Kidney (tissue), 14 donors: Measurements from ENCODE around the gene NAP1L4. TPM values are rescaled to one million over a fixed set of nuclear protein-coding genes. Genes with fewer than 3 reads are reported as not detected.

Source experiments
- DNase-seq, 5 donors: peaks; one replicate each; pipeline ENCODE4 v3.0.0-alpha.2; 2013 to 2020
- FAIRE-seq: peaks from 2 replicates; lab custom pipeline; 2012; peaks lifted over from hg19 to GRCh38; lab: Jason Lieb, UNC
- H3K27ac ChIP-seq, 2 donors: one replicate each; pipeline ENCODE4 v1.7.0; 2013; ENCODE audit warnings: low read depth in 2 of 2, low read length in 2 of 2, inconsistent platforms in 1 of 2
- H3K27me3 ChIP-seq: one replicate; pipeline ENCODE4 v1.7.1; 2013; ENCODE audit warnings: low read length, inconsistent platforms; ENCODE audit not compliant: control insufficient read depth, insufficient read depth
- H3K36me3 ChIP-seq, 3 donors: one replicate each; pipeline versions ENCODE4 v1.7.0 to v1.7.1; 2013; ENCODE audit warnings: low read length in 3 of 3, control low read depth in 1 of 3, inconsistent platforms in 1 of 3; ENCODE audit not compliant: insufficient read depth in 3 of 3, control insufficient read depth in 2 of 3
- H3K4me1 ChIP-seq, 3 donors: one replicate each; pipeline versions ENCODE4 v1.7.0 to v1.7.1; 2013; ENCODE audit warnings: low read length in 3 of 3, inconsistent platforms in 1 of 3, low read depth in 1 of 3; ENCODE audit not compliant: control insufficient read depth in 2 of 3, insufficient read depth in 2 of 3
- H3K4me3 ChIP-seq, 3 donors: one replicate each; pipeline versions ENCODE4 v1.7.0 to v1.8.1; 2013; ENCODE audit warnings: low read length in 3 of 3, control low read depth in 1 of 3, inconsistent platforms in 1 of 3
- H3K9ac ChIP-seq, 3 donors: one replicate each; pipeline versions ENCODE4 v1.7.0 to v1.7.1; 2013; ENCODE audit warnings: low read length in 3 of 3, control low read depth in 1 of 3, inconsistent platforms in 1 of 3
- H3K9me3 ChIP-seq, 3 donors: one replicate each; pipeline versions ENCODE4 v1.7.0 to v1.7.1; 2013; ENCODE audit warnings: low read length in 3 of 3, control low read depth in 1 of 3, inconsistent platforms in 1 of 3; ENCODE audit not compliant: control insufficient read depth in 2 of 3, insufficient read depth in 1 of 3
- intact Hi-C: fragments of 100-400 bp; cut with DNase I; formaldehyde crosslinking; loops from one replicate; pipeline ENCODE4 v1.11.1; 2022
- polyA plus RNA-seq: library from polyadenylated mRNA; stranded (reverse); fragments of 350-450 nt; fragmentation: Illumina TruSeq; extraction: RNeasy Lipid Tissue Mini Kit (QIAGEN cat#74804); gene quantifications from one replicate; pipeline ENCODE4 v1.2.3, GENCODE V29; 2014; ENCODE audit warnings: low read depth, low replicate concordance; ENCODE audit not compliant: insufficient read depth
- total RNA-seq: library from RNA; stranded (reverse); fragmentation: NEBNext Ultra II Directional; extraction: Animal tissue kit (Norgen Biotek cat#: 25700); gene quantifications from one replicate; pipeline ENCODE4 v1.2.1, GENCODE V29; 2021
- TF ChIP-seq, protein P1 (sequence below): IDR thresholded peaks from 3 replicates; pipeline ENCODE4 v1.5.1; 2012; ENCODE audit warnings: mild to moderate bottlenecking, moderate library complexity, borderline replicate concordance; ENCODE audit not compliant: insufficient read depth; ENCODE audit errors: extremely low read depth
- donor health status: control.
- donor health status: control.
- donor health status: control.
- donor health status: control.
- donor health status: control.
- donor health status: DM: yes; HTN: yes; CAD: no.
- donor health status: Normal renal cell carcinoma (clear cell type).

The NAP1L4 gene
- total and polyA plus RNA-seq, 2 donors from 2014 or later: 120 to 133 TPM

DNA sequence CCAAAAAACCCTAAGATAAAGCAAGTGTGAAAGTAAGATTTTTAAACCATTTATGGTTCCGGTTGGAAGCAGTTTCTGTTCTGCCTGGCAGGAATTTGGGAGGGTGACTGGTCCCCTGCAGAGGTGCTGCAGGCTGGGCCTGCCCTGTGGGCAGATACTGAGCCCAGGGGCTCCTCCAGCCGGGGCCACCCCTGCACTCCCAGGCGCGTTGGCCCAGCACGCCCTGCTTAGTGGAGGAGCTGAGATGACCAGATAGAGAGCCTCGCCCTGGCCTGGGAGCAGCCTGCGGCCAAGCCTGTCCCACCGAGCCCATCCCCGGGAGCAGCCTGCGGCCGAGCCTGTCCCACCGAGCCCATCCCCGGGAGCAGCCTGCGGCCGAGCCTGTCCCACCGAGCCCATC is 70.9 kb downstream of the NAP1L4 start:
- Histone ChIP-seq H3K27me3 (no peaks in the 10 kb centered on the region), H3K36me3 (no peaks in the 10 kb centered on the region), H3K4me3 (no peak overlapping the region), H3K4me1 (peaks cover 0 to 4% (median 2%) of the 10 kb centered on the region in 3 donors), H3K9ac (no peak overlapping the region), H3K27ac (no peak overlapping the region), H3K9me3 (no peaks in the 10 kb centered on the region)
- DNase-seq (no peak), FAIRE-seq (no peak)
- TF ChIP-seq, protein P1, sequence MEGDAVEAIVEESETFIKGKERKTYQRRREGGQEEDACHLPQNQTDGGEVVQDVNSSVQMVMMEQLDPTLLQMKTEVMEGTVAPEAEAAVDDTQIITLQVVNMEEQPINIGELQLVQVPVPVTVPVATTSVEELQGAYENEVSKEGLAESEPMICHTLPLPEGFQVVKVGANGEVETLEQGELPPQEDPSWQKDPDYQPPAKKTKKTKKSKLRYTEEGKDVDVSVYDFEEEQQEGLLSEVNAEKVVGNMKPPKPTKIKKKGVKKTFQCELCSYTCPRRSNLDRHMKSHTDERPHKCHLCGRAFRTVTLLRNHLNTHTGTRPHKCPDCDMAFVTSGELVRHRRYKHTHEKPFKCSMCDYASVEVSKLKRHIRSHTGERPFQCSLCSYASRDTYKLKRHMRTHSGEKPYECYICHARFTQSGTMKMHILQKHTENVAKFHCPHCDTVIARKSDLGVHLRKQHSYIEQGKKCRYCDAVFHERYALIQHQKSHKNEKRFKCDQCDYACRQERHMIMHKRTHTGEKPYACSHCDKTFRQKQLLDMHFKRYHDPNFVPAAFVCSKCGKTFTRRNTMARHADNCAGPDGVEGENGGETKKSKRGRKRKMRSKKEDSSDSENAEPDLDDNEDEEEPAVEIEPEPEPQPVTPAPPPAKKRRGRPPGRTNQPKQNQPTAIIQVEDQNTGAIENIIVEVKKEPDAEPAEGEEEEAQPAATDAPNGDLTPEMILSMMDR: no peak
- intact Hi-C loops: no loop called here

DNA sequence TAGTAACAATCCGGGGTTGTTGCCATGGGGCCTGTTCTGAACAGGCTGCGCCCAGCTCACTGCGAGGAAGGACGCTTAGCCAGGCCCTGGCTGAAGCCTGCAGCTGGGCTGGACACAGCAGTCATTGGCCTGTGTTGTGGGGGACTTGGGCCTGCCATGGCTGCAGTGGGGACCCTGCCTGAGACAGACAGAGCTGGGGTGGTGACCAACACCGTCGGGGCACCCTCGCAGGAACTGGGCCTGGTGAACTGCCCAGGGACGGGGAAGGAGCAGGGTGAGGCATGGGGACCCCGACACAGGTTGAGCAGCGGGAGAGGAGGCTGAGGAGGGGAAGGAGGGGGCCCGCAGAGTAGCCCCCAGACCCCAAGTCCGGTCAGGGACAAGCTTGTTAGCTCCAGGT is 71.8 kb downstream of the NAP1L4 start:
- Histone ChIP-seq H3K4me3 (no peak overlapping the region), H3K9ac (no peak overlapping the region), H3K9me3 (no peaks in the 10 kb centered on the region), H3K27ac (no peak overlapping the region), H3K4me1 (peaks cover 0 to 4% (median 2%) of the 10 kb centered on the region in 3 donors), H3K36me3 (no peaks in the 10 kb centered on the region), H3K27me3 (no peaks in the 10 kb centered on the region)
- TF ChIP-seq, protein P1: no peak
- DNase-seq (peak in 1 of 5 donors; percentile 63), FAIRE-seq (no peak)
- intact Hi-C loops: no loop called here

DNA sequence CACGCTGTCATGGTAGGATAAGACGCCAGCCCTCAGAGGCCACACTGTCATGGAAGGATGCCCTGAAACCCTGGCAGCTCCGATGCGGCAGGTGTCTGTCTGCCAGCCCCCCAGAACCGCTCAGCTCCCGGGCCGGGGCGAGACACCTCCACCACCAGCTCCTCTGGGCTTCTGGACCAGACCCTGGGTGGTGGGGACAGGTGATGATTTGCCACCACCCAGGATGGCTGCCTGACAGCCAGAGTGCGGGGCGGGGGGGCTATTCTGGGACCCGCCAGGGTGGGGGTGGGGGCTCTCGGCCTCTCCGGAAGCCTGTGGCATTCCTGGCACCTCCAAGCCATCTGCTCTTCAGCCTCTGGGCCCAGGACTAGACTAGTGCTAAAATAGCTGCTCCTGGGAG is 72.3 kb downstream of the NAP1L4 start:
- FAIRE-seq: no peak
- Histone ChIP-seq H3K27ac (no peak overlapping the region), H3K4me1 (peaks cover 0 to 4% (median 2%) of the 10 kb centered on the region in 3 donors), H3K36me3 (no peaks in the 10 kb centered on the region), H3K9ac (no peak overlapping the region), H3K4me3 (no peak overlapping the region), H3K9me3 (no peaks in the 10 kb centered on the region), H3K27me3 (no peaks in the 10 kb centered on the region)
- intact Hi-C loops: no loop called here
- TF ChIP-seq, protein P1: no peak
- peak in 1 of 5 donors; percentile 69 for DNase-seq

DNA sequence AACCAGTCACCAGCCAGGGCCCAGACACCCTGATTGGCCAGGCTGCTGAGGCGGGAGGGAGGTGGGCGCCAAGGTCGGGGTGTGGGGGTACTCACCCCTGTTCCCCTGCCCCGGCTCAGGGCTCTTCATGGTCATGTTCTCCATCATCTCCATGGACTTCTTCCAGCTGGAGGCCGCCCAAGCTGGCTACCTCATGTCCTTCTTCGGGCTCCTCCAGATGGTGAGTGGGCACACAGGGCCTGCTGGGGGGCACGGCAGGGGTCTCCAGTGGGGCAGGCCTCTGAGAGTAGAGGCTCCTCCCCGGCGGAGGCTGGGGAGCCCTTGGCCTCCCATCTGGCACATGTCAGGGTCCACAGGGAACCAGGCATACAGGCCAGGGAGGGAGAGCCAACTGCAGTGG is 72.9 kb downstream of the NAP1L4 start:
- Histone ChIP-seq H3K27me3 (no peaks in the 10 kb centered on the region), H3K9me3 (no peaks in the 10 kb centered on the region), H3K4me3 (no peak overlapping the region), H3K4me1 (peaks cover 0 to 4% (median 2%) of the 10 kb centered on the region in 3 donors), H3K36me3 (no peaks in the 10 kb centered on the region), H3K27ac (no peak overlapping the region), H3K9ac (no peak overlapping the region)
- TF ChIP-seq, protein P1: no peak
- intact Hi-C loops: no loop called here
- FAIRE-seq: no peak
- DNase-seq: peak in 1 of 5 donors; percentile 66
